SH-SY5Y (cell line): ENCODE measurements around the gene SND1.

Source experiments
- GATA2 ChIP-seq: IDR thresholded peaks from 2 replicates; pipeline ENCODE4 v1.6.1; 2011; ENCODE audit warnings: mild to moderate bottlenecking, low read depth, low read length
- GATA3 ChIP-seq: IDR thresholded peaks from 2 replicates; pipeline ENCODE4 v1.6.1; 2011; ENCODE audit warnings: low read depth, mild to moderate bottlenecking, low read length, moderate library complexity

GRCh38 chr7:128071376-128071775 lies 419.4 kb downstream of the SND1 start:
- TF ChIP-seq GATA3 (no peak), GATA2 (no peak)
